ENCODE results near the gene SUCLG2. TPM values are rescaled to one million over a fixed set of nuclear protein-coding genes. Genes with fewer than 3 reads are reported as not detected.

SUCLG2 gene
- polyA plus RNA-seq, 2 of the 4 experiments (the other 2 are of a cell fraction) = 39.8 to 61.3 TPM

DNA sequence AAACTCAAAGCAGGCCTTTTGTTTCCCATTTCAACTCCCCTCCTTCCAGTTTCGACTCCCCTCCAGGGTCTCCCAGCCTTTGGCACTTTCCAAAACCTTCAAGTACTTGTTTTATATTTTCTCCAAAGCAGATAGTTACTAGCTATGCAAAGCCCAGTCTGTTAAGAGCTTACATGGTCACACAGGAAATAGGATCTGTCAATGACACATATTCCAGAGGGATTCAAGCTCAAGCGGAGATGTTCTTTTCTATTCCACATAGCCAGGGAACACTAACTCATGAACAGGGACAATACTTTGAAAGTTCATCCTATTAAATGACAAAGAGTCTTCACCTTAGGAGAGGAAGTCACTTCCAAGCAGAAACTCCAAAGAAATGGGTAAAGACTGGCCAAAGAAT, 18.6 kb downstream of the SUCLG2 start:
- TF ChIP-seq CBX2 (IDR thresholded peaks at IDR 0.05; ENCODE audit: borderline replicate concordance, low read depth) (no peak), NFE2L2 (conservative IDR thresholded peaks at IDR 0.05; ENCODE audit: low read length) (no peak), ZNF302 (CRISPR knock-in tag; IDR thresholded peaks at IDR 0.05) (no peak), RARB (CRISPR knock-in tag; IDR thresholded peaks at IDR 0.05) (no peak), SREBF2 (IDR thresholded peaks at IDR 0.05) (no peak), MYC (IDR thresholded peaks at IDR 0.05; ENCODE audit: borderline replicate concordance, low read length) (no peak), ZSCAN20 (CRISPR knock-in tag; IDR thresholded peaks at IDR 0.05) (no peak), CHD2 (IDR thresholded peaks at IDR 0.05; ENCODE audit: low read length, partially characterized antibody) (no peak), RNF2 (IDR thresholded peaks at IDR 0.05; ENCODE audit: borderline replicate concordance, low read depth) (no peak), ESRRA (IDR thresholded peaks at IDR 0.05; ENCODE audit: borderline replicate concordance, low read length) (no peak), HOXA7 (CRISPR knock-in tag; IDR thresholded peaks at IDR 0.05) (no peak), HOXB5 (CRISPR knock-in tag; IDR thresholded peaks at IDR 0.05) (no peak), KDM5A (IDR thresholded peaks at IDR 0.05) (no peak), FOSB (CRISPR knock-in tag; IDR thresholded peaks at IDR 0.05) (no peak), KDM1A (IDR thresholded peaks at IDR 0.05; ENCODE audit: low read depth) (no peak)
- TF ChIP-seq, protein P1, sequence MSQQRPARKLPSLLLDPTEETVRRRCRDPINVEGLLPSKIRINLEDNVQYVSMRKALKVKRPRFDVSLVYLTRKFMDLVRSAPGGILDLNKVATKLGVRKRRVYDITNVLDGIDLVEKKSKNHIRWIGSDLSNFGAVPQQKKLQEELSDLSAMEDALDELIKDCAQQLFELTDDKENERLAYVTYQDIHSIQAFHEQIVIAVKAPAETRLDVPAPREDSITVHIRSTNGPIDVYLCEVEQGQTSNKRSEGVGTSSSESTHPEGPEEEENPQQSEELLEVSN (IDR thresholded peaks at IDR 0.05; ENCODE audit: borderline replicate concordance, low read depth) = no peak
- TF ChIP-seq, protein P2, sequence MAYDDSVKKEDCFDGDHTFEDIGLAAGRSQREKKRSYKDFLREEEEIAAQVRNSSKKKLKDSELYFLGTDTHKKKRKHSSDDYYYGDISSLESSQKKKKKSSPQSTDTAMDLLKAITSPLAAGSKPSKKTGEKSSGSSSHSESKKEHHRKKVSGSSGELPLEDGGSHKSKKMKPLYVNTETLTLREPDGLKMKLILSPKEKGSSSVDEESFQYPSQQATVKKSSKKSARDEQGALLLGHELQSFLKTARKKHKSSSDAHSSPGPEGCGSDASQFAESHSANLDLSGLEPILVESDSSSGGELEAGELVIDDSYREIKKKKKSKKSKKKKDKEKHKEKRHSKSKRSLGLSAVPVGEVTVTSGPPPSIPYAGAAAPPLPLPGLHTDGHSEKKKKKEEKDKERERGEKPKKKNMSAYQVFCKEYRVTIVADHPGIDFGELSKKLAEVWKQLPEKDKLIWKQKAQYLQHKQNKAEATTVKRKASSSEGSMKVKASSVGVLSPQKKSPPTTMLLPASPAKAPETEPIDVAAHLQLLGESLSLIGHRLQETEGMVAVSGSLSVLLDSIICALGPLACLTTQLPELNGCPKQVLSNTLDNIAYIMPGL (CRISPR knock-in tag; IDR thresholded peaks at IDR 0.05; ENCODE audit: borderline replicate concordance) = no peak
- ChIA-PET CTCF (interaction anchor here (0.9 to 1.6 kb wide), 4 partner anchors 9 to 31 kb away, joined by 3 to 4 read pairs (median 4); no protein-coding TSS in a partner anchor), POLR2A (interaction anchor here (0.9 to 2.3 kb wide), 3 partner anchors 13 to 19 kb away, joined by 5 to 11 read pairs (median 5); partner anchors contain the start of gene SUCLG2)
- Histone ChIP-seq H3K4me1 (peaks cover 52% of the 10 kb centered on the region), H3K4me2 (peak overlapping the region; percentile 74), H3K27ac (peak overlapping the region; percentile 73 to 91), H3K9me3 (no peaks in the 10 kb centered on the region), H3K4me3 (no peak overlapping the region)
- FAIRE-seq (no peak), ATAC-seq (peak; percentile 45 to 48; a peak in 3 of 6 replicates), DNase-seq (ENCODE audit: low read depth in 1 of 2, low spot score in 1 of 2) (no peak)
- WGBS (ENCODE audit: missing lambda C conversion rate) = 78% methylated on average over 2 of the region's 2 CpGs

DNA sequence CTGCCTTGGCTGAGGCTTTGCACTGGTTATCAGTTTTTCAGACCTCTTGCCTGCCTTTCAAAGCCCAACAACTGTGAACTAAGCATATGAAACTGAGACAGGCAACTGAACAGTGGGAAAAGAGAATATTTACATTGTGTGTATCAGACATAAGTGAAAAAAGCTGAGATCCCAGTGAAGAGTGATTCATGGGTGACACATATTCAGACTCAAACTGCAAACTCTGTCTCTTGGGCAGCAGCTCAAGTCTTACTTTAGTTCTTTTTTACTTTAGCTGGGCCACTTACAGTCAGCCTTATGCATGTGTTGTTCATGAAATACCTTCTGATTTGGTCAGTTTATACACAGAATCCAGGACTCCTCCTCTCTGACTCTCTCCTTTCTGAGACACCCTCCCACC, 19.2 kb downstream of the SUCLG2 start:
- ChIA-PET POLR2A (interaction anchor here (0.9 to 2.3 kb wide), 3 partner anchors 13 to 19 kb away, joined by 5 to 11 read pairs (median 5); partner anchors contain the start of gene SUCLG2), CTCF (interaction anchor here (1.0 to 1.6 kb wide), 4 partner anchors 8 to 30 kb away, joined by 3 to 4 read pairs (median 4); partner anchors contain the start of gene SUCLG2)
- peak; percentile 7 to 52 for DNase-seq (ENCODE audit: low read depth in 1 of 2, low spot score in 1 of 2)
- TF ChIP-seq JUNB (IDR thresholded peaks at IDR 0.05) (peak; percentile 33; the same call in 1 of the 2 replicates), NPAS2 (CRISPR knock-in tag; IDR thresholded peaks at IDR 0.05; ENCODE audit: borderline replicate concordance) (no peak), FOSL2 (IDR thresholded peaks at IDR 0.05) (peak; percentile 49; the same call in 1 of the 2 replicates), FOSL2 (CRISPR knock-in tag; IDR thresholded peaks at IDR 0.05) (peak; percentile 73), CBX8 (IDR thresholded peaks at IDR 0.05) (no peak), CHD2 (IDR thresholded peaks at IDR 0.05; ENCODE audit: low read length, partially characterized antibody) (no peak)
- TF ChIP-seq, protein P3, sequence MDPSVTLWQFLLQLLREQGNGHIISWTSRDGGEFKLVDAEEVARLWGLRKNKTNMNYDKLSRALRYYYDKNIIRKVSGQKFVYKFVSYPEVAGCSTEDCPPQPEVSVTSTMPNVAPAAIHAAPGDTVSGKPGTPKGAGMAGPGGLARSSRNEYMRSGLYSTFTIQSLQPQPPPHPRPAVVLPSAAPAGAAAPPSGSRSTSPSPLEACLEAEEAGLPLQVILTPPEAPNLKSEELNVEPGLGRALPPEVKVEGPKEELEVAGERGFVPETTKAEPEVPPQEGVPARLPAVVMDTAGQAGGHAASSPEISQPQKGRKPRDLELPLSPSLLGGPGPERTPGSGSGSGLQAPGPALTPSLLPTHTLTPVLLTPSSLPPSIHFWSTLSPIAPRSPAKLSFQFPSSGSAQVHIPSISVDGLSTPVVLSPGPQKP (IDR thresholded peaks at IDR 0.05; ENCODE audit: low read depth, low read length) = no peak
- ATAC-seq = peak; percentile 80 to 89; a peak in 5 of 6 replicates
- Histone ChIP-seq H3K4me1 (peaks cover 46% of the 10 kb centered on the region), H3K4me3 (no peak overlapping the region), H3K9me3 (no peaks in the 10 kb centered on the region), H3K4me2 (peak overlapping the region; percentile 74), H3K27ac (peak overlapping the region; percentile 73 to 91)
- FAIRE-seq = no peak
